A549 treated with AZD9567 at 1 μM for 4 hours (cell line): Measurements from ENCODE around the gene SMIM22. TPM values are rescaled to one million over a fixed set of nuclear protein-coding genes. Genes with fewer than 3 reads are reported as not detected.

Experiments
- total RNA-seq: library from RNA; stranded (reverse); fragments of 200-300 nt; extraction: Qiagen RNA extraction; gene quantifications from 5 replicates; pipeline ENCODE4 v1.2.3, GENCODE V29; 2022; ENCODE audit not compliant: insufficient read depth

Gene SMIM22
- total RNA-seq: not detected in 5 replicates

DNA sequence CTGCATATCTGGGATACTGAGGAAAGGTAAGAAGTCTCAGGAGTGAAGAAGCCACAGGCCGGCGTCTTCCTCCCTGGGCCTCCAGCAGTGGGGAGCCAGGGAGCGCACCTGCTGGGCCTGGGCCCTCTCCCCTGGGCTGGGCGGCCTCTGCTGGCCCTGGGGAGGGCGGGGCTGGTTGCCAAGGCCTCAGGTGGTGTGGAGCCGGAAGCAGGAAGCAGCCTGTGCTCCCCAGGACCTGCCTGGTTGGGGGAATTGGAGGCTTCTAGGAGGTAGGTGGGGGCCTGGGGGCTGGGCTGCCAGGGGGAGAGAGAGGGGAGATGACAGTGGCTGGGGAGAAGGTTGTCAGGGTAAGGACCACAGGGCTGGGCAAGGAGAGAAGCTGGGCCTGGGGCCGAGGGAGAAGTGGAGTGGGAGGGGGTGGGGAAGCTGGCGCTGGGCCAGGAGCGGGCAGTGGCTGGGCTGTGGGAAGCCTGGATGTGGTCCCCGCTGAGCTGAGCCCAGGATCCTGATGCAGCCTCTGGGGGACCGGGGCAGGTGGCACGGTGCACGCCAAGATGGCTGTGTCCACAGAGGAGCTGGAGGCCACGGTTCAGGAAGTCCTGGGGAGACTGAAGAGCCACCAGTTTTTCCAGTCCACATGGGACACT lies at the start of gene SMIM22:
TSS of gene SMIM22 (plus strand) at position 189 of the 647 bp plus-strand sequence. CDS start at position 555, 366 bp downstream.

DNA sequence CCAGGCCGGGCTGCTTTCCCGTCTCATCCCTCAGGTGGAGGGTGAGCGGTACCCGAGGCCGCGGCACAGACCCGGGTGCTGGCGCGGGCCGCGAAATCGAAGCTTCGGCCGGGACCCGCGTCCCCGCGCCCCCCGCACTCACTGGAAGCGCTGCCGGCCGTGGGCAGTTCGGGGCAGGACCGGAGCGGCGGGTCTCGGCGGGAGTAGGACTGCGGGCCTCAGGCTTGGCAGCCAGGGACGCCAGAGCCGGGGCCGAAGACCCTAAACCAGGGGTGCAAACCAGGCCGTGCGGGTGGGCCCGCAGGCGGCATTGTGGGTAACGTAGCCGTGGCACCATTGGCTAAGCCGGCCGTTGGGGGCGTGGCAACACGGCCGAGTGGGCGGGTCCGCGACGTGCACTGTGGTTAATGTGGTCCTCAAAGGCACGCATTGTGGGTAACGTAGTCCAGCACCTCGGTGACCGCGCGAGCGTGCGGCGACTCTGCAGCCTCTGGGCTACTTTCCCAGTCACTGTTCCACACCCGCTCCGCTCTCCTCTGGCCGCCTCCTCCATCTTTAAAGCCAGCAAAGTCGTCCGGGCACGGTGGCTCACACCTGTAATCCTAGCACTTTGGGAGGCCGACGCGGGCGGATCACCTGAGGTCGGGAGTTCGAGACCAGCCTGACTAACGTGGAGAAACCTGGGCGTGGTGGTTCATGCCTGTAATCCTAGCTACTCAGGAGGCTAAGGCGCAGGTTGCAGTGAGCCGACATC lies 28.1 kb upstream of the SMIM22 start, which contains the start of gene ZNF500:
TSS of gene ZNF500 (minus strand) at position 288 of the 754 bp plus-strand sequence. CDS start 1,184 bp downstream, outside the sequence.

DNA sequence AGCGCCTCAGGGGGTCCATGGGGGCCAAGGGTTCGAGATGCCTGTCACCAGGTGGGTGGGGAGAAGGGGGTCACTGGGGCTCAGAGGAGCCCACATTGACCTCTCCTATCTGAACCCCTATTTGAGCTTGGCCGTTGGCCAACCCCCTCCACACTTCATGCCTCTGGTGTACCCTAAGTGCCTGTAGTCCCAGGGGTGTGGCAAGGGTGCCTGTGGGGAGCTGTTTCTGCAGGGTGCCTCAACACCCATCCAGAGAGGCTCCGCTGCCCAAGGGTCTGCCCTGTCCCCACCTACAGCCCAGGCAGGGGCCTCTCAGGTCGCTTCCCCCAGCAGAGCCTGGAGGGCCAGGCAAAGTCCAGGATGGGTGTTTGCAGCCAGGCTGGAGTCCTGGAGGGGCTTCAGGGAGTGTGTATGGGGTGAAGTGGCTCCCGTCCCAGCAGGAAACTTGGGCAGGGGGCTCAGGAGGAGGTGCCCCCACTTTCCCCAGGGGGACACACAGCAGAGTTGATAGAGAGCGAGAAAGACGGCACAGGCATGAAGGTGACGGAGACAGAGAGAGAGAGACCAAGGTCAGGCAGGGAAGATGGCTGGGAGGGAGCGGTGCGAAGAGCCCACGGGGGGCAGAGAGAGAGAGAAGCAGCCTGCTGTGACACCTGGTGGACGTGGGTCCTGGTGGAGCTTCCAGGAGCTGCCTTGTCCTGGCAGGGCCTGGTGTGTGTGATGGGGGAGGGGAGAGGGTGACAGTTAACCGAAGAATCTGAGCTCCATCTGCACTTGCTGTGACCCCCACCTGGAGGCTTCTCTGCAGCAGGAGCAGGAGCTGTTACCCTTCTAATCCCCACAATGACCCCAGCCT lies 7.3 kb upstream of the SMIM22 start, which contains the start of gene SEPTIN12:
TSS of gene SEPTIN12 (minus strand) at position 719 of the 856 bp plus-strand sequence. CDS start at position 19, 700 bp downstream.

DNA sequence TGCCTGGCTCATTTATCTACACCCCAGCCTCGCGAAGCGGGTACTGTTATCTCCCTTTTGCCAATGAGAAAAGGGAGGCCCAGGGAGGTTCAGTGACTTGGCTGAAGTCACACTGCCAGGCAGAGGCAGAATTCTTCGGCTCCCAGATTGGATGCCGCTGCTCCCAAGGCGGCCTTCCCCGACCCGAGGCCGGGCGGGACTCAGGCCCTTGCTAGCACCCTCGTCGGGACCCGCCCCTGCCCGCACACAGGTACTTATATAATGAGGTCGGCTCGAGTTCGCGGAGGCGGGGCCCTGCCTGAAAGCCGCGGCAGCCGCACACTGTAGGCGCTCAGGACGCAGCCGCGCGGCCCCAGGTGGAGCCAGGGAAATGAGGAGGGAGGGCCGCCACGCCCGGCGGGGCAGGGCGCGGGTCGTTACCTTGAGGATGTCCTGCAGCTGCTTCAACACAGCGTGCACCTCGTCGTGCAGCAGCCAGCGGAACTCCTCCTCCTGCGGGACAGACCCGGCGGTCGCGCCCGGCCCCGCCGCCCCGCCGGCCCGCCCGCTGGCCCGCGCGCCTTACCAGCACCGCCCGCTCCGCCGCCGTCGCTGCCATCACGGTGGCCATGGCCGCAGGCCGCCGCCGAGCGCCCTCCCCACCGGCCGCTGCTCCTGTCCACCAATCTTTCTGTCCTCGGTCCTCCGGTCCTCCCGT lies 6.9 kb downstream of the SMIM22 start, which contains the start of gene ROGDI:
TSS of gene ROGDI (minus strand) at position 672 of the 697 bp plus-strand sequence. CDS start at position 610, 62 bp downstream.

Other genes starting within 250 kb of the SMIM22 start
- 0.02 to 0.06 TPM (median 0.05 TPM) in 3 of 5 replicates, not detected in the others for gene C16orf96, start 239.0 kb upstream of the SMIM22 start, total RNA-seq
- 35.1 to 62.2 TPM (median 56.6 TPM) in 5 replicates for gene UBALD1, start 180.5 kb upstream of the SMIM22 start, total RNA-seq
- 40.8 to 50.4 TPM (median 44.0 TPM) in 5 replicates for gene MGRN1, start 170.5 kb upstream of the SMIM22 start, total RNA-seq
- gene NUDT16L1, start 101.8 kb upstream of the SMIM22 start, total RNA-seq: 15.7 to 28.4 TPM (median 26.0 TPM) in 5 replicates
- 17.4 to 28.8 TPM (median 27.4 TPM) in 5 replicates for gene ANKS3, start 61.1 kb upstream of the SMIM22 start, total RNA-seq
- gene DNAAF8, start 60.8 kb upstream of the SMIM22 start, total RNA-seq: 1.3 to 1.7 TPM (median 1.5 TPM) in 4 of 5 replicates, not detected in the other
- gene ZNF500, start 28.2 kb upstream of the SMIM22 start, total RNA-seq: 8.0 to 14.9 TPM (median 8.8 TPM) in 5 replicates
- gene SEPTIN12, start 7.0 kb upstream of the SMIM22 start, total RNA-seq: 0.18 to 0.26 TPM in 2 of 5 replicates, not detected in the others
- gene ROGDI, start 7.3 kb downstream of the SMIM22 start, total RNA-seq: 14.7 to 26.6 TPM (median 16.5 TPM) in 5 replicates
- gene GLYR1, start 51.9 kb downstream of the SMIM22 start, total RNA-seq: 43.4 to 47.9 TPM (median 46.8 TPM) in 5 replicates
- gene UBN1, start 52.1 kb downstream of the SMIM22 start, total RNA-seq: 27.4 to 28.9 TPM (median 28.1 TPM) in 5 replicates
- 2.8 to 3.8 TPM (median 3.6 TPM) in 5 replicates for gene PPL, start 141.8 kb downstream of the SMIM22 start, total RNA-seq
- gene SEC14L5, start 163.0 kb downstream of the SMIM22 start, total RNA-seq: 0.02 to 0.08 TPM (median 0.03 TPM) in 4 of 5 replicates, not detected in the other
- gene NAGPA, start 238.6 kb downstream of the SMIM22 start, total RNA-seq: 9.2 to 17.0 TPM (median 15.3 TPM) in 5 replicates